C4-2B (cell line): ENCODE results near the gene LPCAT2.

Experiments
- CTCF ChIP-seq: fragments of 450-650 bp; conservative IDR thresholded peaks from 2 replicates; pipeline ENCODE4 v1.5.1; 2017; ENCODE audit warnings: mild to moderate bottlenecking
- ZFX ChIP-seq: fragments of 450-650 bp; IDR thresholded peaks from 2 replicates; pipeline ENCODE4 v1.6.1; 2017

DNA sequence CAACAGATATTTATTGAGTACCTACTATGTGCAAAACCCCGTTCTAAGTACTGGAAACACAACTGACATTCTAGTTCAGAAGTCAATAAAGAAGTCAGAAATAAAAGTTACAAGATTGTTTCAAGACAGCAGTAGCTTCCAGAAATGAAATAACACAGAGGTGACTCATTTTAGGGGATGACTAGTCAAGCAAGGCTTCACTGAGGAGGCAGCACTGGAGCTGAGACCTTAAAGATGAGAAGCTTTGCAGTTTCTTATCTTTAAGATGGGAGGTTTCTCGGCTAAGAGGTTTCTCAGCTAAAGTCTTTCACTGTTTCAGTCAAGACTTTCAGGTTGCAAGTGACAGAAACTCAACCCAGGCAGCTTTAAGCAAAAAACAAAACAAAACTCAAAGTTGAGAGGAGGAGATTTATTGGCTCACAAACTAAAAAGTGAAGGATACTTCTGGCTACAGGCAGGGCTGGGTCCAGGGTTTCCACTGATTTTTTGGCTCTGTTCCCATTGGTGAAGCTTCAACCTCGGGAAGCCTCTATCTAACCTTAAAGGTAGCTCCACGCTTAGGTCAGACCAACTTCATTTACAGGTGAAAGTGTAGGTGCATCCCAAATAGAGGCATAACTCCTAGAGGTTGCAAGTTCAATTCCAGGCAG lies 37.3 kb upstream of the LPCAT2 start:
- no peak for TF ChIP-seq CTCF
- no peak for TF ChIP-seq ZFX
